Measurements from ENCODE around the gene FHOD3. TPM values are rescaled to one million over a fixed set of nuclear protein-coding genes. Genes with fewer than 3 reads are reported as not detected.

Gene FHOD3
- total and polyA plus RNA-seq, 2 of the 4 experiments (the other 2 are of a cell fraction) = 14.6 to 16.0 TPM

GRCh38 chr18:36653870-36654269 lies 356.4 kb downstream of the FHOD3 start:
- 90% methylated on average over 5 of the region's 6 CpGs; no CpG with 5 or more reads in 1 of the 2 experiments for WGBS, 2 experiments (ENCODE audit: extremely low coverage in 2 of 2, insufficient read length in 1 of 2)
- Histone ChIP-seq H3K4me1 (ENCODE audit: control insufficient read depth, insufficient read depth, low read length) (no peaks in the 10 kb centered on the region), H4K91ac (ENCODE audit: insufficient read depth, low read depth, low read length) (no peak overlapping the region), H3K27ac (ENCODE audit: insufficient read depth, low read length) (no peak overlapping the region), H2BK120ac (ENCODE audit: low read depth, low read length) (no peak overlapping the region), H3K9ac (ENCODE audit: low read depth, low read length) (no peak overlapping the region), H4K8ac (ENCODE audit: low read depth in 2 of 2, low read length in 2 of 2) (no peak overlapping the region), H3K79me1 (ENCODE audit: low read depth in 1 of 2, low read length in 2 of 2) (no peaks in the 10 kb centered on the region), H3K14ac (replicated peaks; ENCODE audit: low read depth, low read length) (no peak overlapping the region), H3K56ac (ENCODE audit: extremely low read depth, insufficient read depth, low read length) (no peak overlapping the region), H2AFZ (replicated peaks; ENCODE audit: low read length, poor library complexity) (no peak overlapping the region), H2AK5ac (ENCODE audit: low read depth, low read length) (no peak overlapping the region), H2BK5ac (ENCODE audit: low read depth, low read length, poor library complexity, severe bottlenecking) (no peak overlapping the region), H3K18ac (ENCODE audit: low read depth, low read length) (no peak overlapping the region), H4K20me1 (ENCODE audit: insufficient read depth, low read length) (no peaks in the 10 kb centered on the region), H3K4me3 (ENCODE audit: insufficient read depth, low read depth, low read length) (no peak overlapping the region), H3K9me3 (ENCODE audit: control insufficient read depth, insufficient read depth, low read length) (no peaks in the 10 kb centered on the region), H3K4ac (ENCODE audit: low read depth, low read length) (no peak overlapping the region), H3K27me3 (ENCODE audit: control insufficient read depth, insufficient read depth, low read length) (no peaks in the 10 kb centered on the region), H2BK20ac (ENCODE audit: low read depth, low read length) (no peak overlapping the region), H3K23ac (ENCODE audit: low read depth, low read length) (no peak overlapping the region), H3K9me1 (ENCODE audit: insufficient read depth, low read length) (0 out of 2 replicates have a peak, but pooled peaks cover 1% of the 10 kb centered on the region), H2AK9ac (replicated peaks; ENCODE audit: low read depth, low read length, poor library complexity) (no peak overlapping the region), H4K5ac (ENCODE audit: low read depth, low read length) (no peak overlapping the region), H2BK15ac (ENCODE audit: low read depth, low read length) (no peak overlapping the region), H3K4me2 (ENCODE audit: low read depth, low read length) (no peak overlapping the region), H3K36me3 (ENCODE audit: control insufficient read depth, insufficient read depth, low read length) (no peaks in the 10 kb centered on the region)
- dilution Hi-C loops (cut with HindIII; ENCODE audit: low sequenced_read_pairs, unreplicated experiment) (no loop called here), in situ Hi-C loops (cut with MboI; ENCODE audit: low sequenced_read_pairs) (no loop called here), intact Hi-C loops (cut with micrococcal nuclease) (no loop called here)
- TF ChIP-seq POLR2A (IDR thresholded peaks at IDR 0.05; ENCODE audit: low read depth, low read length) = no peak
- no peak for TF ChIP-seq MAZ (IDR thresholded peaks at IDR 0.05; ENCODE audit: borderline replicate concordance, low read depth, low read length)
- POLR2A ChIA-PET (ENCODE audit: unreplicated experiment) = no interaction called here
- CTCF ChIA-PET = no interaction called here
- no TSS peak for BruUV-seq (replicated peaks)
- no peak for ATAC-seq (ENCODE audit: low read depth)
- no peak for DNase-seq

Measured in IMR-90 (cell line).